RWPE2 (cell line): Measurements from ENCODE around the gene SLC15A4.
"Not testable (repeated sequence)": the region's sequence is repeated elsewhere in the genome, so short reads cannot be mapped to it uniquely, and the experiment has no call there.

Experiments used
- ATAC-seq: fragments of 200-7000 bp; cut with Tn5 transposase; 3 replicates; pipeline ENCODE4 v1.9.1; 2021; ENCODE audit warnings: low read depth
- DNase-seq: peaks from one replicate; pipeline ENCODE4 v3.0.0-alpha.2; 2020; ENCODE audit warnings: low spot score
- H3K27ac ChIP-seq: fragments of 450-650 bp; 2 replicates; pipeline ENCODE4 v1.5.1; 2017; ENCODE audit warnings: mild to moderate bottlenecking; ENCODE audit not compliant: poor library complexity, severe bottlenecking
- H3K27me3 ChIP-seq: fragments of 250-450 bp; sonication (Bioruptor Pico); 2 replicates; pipeline ENCODE4 v1.5.1; 2021; ENCODE audit warnings: mild to moderate bottlenecking, moderate library complexity; ENCODE audit not compliant: insufficient read depth, poor library complexity, severe bottlenecking
- H3K36me3 ChIP-seq: fragments of 250-450 bp; sonication (Bioruptor Pico); 2 replicates; pipeline ENCODE4 v1.5.1; 2020; ENCODE audit warnings: low read depth, mild to moderate bottlenecking, moderate library complexity
- H3K4me1 ChIP-seq: fragments of 250-450 bp; sonication (Bioruptor Pico); 2 replicates; pipeline ENCODE4 v1.5.1; 2021; ENCODE audit warnings: mild to moderate bottlenecking, moderate library complexity; ENCODE audit not compliant: insufficient read depth, poor library complexity, severe bottlenecking
- H3K4me3 ChIP-seq: fragments of 250-450 bp; sonication (Bioruptor Pico); 2 replicates; pipeline ENCODE4 v1.5.1; 2021; ENCODE audit warnings: mild to moderate bottlenecking, moderate library complexity; ENCODE audit not compliant: severe bottlenecking
- H3K9me3 ChIP-seq: fragments of 250-450 bp; sonication (Bioruptor Pico); 2 replicates; pipeline ENCODE4 v1.5.1; 2021; ENCODE audit warnings: mild to moderate bottlenecking, moderate library complexity; ENCODE audit not compliant: severe bottlenecking
- TF ChIP-seq, protein P1 (sequence below): fragments of 450-650 bp; IDR thresholded peaks from one replicate; pipeline ENCODE4 v1.5.1; 2017; ENCODE audit warnings: mild to moderate bottlenecking, moderate library complexity; ENCODE audit not compliant: poor library complexity, severe bottlenecking

SLC15A4 gene

DNA sequence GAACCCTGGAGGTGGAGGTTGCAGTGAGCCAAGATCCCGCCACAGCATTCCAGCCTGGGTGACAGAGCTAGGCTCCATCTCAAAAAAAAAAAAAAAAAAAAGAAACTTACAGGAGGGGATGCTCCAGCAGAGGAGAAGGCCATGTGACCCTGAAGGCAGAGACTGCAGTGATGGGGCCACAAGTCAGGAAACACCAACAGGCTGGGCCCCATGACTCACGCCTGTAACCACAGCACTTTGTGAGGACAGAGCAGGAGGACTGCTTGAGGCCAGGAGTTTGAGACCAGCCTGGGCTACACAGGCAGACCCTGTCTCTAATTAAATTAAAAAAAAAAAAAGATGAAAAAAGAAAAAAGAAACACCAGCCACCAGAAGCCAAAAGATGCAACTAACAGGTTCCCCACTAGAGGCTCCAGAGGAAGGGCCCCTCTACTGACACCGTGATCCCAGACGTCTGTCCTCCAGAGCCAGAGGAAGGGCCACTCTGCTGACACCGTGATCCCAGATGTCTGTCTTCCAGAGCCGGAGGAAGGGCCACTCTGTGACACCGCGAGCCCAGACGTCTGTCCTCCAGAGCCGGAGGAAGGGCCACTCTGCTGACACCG is 20.4 kb upstream of the SLC15A4 start:
- Histone ChIP-seq H3K9me3 (no peaks in the 10 kb centered on the region), H3K4me3 (no peak overlapping the region), H3K36me3 (no peaks in the 10 kb centered on the region), H3K27ac (no peak overlapping the region), H3K27me3 (no peaks in the 10 kb centered on the region), H3K4me1 (no peaks in the 10 kb centered on the region)
- ATAC-seq (no peak), DNase-seq (no peak)
- TF ChIP-seq, protein P1, sequence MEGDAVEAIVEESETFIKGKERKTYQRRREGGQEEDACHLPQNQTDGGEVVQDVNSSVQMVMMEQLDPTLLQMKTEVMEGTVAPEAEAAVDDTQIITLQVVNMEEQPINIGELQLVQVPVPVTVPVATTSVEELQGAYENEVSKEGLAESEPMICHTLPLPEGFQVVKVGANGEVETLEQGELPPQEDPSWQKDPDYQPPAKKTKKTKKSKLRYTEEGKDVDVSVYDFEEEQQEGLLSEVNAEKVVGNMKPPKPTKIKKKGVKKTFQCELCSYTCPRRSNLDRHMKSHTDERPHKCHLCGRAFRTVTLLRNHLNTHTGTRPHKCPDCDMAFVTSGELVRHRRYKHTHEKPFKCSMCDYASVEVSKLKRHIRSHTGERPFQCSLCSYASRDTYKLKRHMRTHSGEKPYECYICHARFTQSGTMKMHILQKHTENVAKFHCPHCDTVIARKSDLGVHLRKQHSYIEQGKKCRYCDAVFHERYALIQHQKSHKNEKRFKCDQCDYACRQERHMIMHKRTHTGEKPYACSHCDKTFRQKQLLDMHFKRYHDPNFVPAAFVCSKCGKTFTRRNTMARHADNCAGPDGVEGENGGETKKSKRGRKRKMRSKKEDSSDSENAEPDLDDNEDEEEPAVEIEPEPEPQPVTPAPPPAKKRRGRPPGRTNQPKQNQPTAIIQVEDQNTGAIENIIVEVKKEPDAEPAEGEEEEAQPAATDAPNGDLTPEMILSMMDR = no peak

DNA sequence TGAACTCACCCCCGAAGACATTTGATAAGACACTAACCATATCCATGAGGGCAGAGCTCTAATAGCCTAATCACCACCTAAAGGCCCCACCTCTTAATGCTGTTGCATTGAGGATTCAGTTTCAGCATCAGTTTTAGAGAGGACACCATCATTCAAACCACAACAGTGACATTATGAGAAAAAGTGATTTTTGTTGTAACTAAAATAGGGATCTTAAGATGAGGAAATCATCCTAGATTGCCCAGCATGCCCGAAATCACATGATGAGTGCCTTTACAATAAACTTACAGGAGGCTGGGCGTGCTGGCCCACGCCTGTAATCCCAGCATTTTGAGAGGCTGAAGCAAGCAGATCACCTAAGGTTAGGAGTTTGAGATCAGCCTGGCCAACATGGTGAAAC is 19.8 kb upstream of the SLC15A4 start:
- Histone ChIP-seq H3K9me3 (no peaks in the 10 kb centered on the region), H3K4me1 (no peaks in the 10 kb centered on the region), H3K27ac (no peak overlapping the region), H3K36me3 (no peaks in the 10 kb centered on the region), H3K27me3 (no peaks in the 10 kb centered on the region), H3K4me3 (no peak overlapping the region)
- DNase-seq (no peak), ATAC-seq (no peak)
- TF ChIP-seq, protein P1 = no peak

DNA sequence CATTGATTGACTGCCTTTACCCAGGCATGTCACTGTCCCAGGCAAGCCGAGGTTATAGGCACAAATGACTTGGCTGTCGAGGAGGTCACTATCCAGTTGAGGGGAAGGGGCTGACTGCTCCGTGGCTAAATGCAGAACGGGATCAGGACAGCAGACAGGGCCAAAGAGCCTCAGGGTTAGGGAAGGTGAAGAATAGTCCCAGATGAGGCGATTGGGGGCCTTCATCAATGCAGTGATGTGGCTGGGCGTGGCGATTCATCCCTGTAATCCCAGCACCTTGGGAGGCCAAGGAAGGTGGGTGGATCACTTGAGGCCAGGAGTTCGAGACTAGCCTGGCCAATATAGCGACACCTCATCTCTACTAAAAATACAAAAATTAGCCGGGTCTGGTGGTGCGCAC is 18.8 kb upstream of the SLC15A4 start:
- H3K4me3 ChIP-seq = no peak overlapping the region
- no peaks in the 10 kb centered on the region for H3K4me1 ChIP-seq
- TF ChIP-seq, protein P1 = no peak
- ATAC-seq (no peak), DNase-seq (no peak)
- no peak overlapping the region for H3K27ac ChIP-seq
- no peaks in the 10 kb centered on the region for H3K27me3 ChIP-seq
- H3K9me3 ChIP-seq = no peaks in the 10 kb centered on the region
- H3K36me3 ChIP-seq = no peaks in the 10 kb centered on the region

DNA sequence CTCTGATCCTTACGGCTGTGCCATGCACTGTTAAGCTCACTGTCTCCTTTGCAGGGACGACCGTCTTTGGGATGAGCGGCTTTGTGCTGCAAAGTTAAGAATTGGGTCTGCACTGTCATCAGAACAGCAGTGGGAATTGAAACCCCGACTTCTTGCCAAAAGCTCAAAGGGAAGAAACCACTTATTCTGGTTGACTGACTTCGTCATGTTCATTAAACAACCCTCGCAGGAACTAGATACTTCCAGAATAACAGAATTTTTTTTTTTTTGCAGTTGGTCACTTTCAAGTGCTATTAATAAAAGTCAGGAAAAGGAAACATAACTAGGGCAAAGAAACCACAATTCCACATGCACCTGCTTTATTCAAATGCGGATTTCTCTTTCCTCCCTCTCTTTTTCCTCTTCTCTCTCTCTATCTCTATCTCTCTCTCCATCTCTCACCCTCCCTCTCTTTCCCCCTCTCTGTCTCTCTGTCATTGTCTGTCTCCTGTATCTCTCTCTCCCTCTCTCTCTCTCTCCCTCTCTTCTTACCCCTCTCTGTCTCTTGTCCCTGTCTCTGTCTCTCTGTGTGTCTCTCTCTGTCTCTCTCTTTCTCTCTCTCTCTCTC is 17.2 kb upstream of the SLC15A4 start:
- no peak for ATAC-seq
- no peak for DNase-seq
- Histone ChIP-seq H3K4me3 (no peak overlapping the region), H3K27me3 (no peaks in the 10 kb centered on the region), H3K27ac (no peak overlapping the region), H3K9me3 (no peaks in the 10 kb centered on the region), H3K4me1 (no peaks in the 10 kb centered on the region), H3K36me3 (no peaks in the 10 kb centered on the region)
- TF ChIP-seq, protein P1 = no peak

DNA sequence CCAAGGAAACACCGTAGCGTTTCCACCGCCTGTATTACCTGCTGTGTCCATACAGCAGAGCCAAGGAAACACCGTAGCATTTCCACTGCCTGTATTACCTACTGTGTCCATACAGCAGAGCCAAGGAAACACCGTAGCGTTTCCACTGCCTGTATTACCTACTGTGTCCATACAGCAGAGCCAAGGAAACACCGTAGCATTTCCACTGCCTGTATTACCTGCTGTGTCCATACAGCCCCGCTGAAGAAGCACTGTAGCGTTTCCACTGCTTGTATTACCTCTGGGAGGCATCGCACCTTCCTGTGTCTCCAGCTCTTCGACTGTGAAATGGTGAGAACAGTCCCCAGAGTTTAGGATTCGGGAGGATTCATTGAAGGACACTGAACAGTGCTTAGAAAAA is 16.1 kb upstream of the SLC15A4 start:
- H3K4me1 ChIP-seq, DNase-seq, ATAC-seq, H3K4me3 ChIP-seq, H3K9me3 ChIP-seq, H3K36me3 ChIP-seq, H3K27me3 ChIP-seq, H3K27ac ChIP-seq: not testable (repeated sequence)
